NCI-H526 treated with DMSO at 0.1 percent for 48 hours (cell line): ENCODE data around the gene SLC16A2.

Experiments
- DNase-seq: peaks from one replicate; lab custom pipeline; 2025; lab: John Stamatoyannopoulos, UW

SLC16A2 gene

GRCh38 chrX:74536152-74536831 lies 115.0 kb downstream of the SLC16A2 start:
- DNase-seq = peak; percentile 50

GRCh38 chrX:74536832-74537371 lies 115.6 kb downstream of the SLC16A2 start:
- DNase-seq = no peak

- DNase-seq = peak; percentile 35
These were observed 119.4 kb downstream of the SLC16A2 start for GRCh38 chrX:74540635-74541249.

- DNase-seq = no peak
These were observed 124.7 kb downstream of the SLC16A2 start for GRCh38 chrX:74545880-74546523.

GRCh38 chrX:74546984-74547383 lies 125.7 kb downstream of the SLC16A2 start:
- no peak for DNase-seq

- DNase-seq = peak; percentile 20
These were observed 129.1 kb downstream of the SLC16A2 start for GRCh38 chrX:74550295-74550802.

GRCh38 chrX:74551934-74552333 lies 130.6 kb downstream of the SLC16A2 start:
- DNase-seq = no peak

- DNase-seq = no peak
These were observed 136.1 kb downstream of the SLC16A2 start for GRCh38 chrX:74557378-74557777.

GRCh38 chrX:74578137-74578536 lies 156.8 kb downstream of the SLC16A2 start:
- no peak for DNase-seq

- no peak for DNase-seq
These were observed 158.4 kb downstream of the SLC16A2 start for GRCh38 chrX:74579597-74580198.
